Activated CD4-positive, alpha-beta T cell treated with anti-CD3 and anti-CD28 coated beads, Interleukin-2, amount 50 U/mL, for 4 hours (primary cell): Measurements from ENCODE around the gene POLD4.

Experiments used
- DNase-seq, 2 experiments: peaks; one replicate each; pipeline ENCODE4 v3.0.0-alpha.2; 2020

The POLD4 gene

GRCh38 chr11:67370351-67371076, 17.2 kb upstream of the POLD4 start:
- DNase-seq = no peak

DNA sequence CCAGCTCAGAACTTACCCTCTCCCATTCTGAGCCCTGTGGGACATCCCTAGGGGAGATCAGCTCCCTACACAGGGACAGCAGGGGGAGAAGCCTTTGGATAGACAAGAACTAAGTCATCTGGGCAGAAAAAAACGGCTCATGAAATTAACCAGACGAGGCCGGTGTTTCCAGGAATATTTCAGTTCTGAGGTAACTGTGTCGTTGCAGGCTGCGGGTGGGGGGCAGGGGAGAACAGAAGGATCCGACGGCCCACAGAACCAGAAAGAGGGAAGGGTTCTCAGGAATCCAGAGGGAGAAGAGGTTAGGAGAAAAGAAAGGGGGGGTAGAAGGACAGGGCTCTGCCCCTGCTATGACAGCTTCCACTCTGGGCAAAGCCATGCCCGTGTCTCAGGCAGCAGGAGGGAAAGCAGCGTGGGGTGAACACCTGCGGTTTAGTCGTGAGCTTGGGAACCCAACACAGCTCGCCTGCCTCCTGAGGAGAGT, 16.5 kb upstream of the POLD4 start:
- no peak for DNase-seq

DNA sequence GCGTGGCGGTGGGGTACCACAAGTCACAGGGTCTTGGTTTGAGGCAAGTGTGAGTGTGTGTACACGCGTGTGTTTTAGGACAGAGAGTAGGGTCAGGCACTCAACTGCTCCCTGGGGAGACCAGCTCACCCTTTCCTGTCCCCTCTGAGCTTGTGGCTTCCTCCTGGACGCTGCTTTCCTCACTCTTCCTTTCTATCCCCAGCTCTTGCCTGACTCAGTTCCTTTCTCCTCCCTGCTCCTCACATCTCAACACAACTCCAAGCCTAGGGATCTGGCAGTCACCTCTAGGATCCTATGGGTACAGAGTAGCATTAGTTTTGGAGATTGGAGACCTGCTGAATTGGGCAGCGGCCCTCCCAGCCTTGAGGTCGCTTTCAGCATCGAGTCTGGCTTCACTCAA, 15.9 kb upstream of the POLD4 start:
- no peak for DNase-seq

DNA sequence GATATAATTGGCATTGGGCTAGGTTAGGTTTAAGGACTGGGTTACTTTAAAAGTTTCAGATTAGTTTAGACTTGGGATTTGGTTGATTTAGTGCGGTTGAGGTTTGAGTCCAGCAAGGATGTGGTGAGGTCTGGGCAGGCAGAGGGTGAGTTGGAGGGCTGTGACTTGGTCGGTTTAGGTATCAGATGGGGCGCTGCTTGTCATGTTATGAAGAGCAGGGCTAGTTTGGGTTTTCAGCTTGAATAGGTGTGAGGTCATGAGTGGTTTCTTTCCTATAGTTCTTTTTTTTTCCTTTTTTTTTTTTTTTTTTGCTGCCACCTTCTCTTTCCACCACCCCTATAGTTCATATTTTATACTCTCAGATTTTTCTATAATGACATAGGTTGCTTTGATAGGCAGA, 15.3 kb upstream of the POLD4 start:
- DNase-seq = no peak

DNA sequence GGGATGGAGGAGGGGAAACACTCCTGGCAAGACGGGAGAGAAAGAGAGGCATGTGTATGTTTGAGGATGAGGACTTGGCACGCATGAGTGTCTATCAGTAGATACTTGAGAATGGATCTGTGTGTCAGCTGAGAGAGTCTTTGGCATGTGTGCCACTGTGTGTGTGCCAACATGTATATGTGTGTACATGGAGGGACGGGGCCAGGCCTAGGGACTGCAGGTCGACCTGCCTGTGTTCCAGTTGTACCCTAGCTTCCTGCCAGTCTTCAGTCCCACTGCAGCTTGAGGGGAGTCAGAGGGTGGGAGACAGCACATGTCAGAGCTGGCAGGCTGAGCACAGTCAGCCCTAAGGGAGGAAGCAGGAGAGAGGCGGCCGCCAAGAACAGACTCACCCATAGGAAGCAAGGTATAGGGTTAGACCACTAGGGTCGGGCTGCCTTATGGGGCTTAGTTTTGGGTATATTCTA, 14.4 kb upstream of the POLD4 start:
- DNase-seq = no peak

GRCh38 chr11:67366961-67367760, 13.8 kb upstream of the POLD4 start:
- DNase-seq = no peak

DNA sequence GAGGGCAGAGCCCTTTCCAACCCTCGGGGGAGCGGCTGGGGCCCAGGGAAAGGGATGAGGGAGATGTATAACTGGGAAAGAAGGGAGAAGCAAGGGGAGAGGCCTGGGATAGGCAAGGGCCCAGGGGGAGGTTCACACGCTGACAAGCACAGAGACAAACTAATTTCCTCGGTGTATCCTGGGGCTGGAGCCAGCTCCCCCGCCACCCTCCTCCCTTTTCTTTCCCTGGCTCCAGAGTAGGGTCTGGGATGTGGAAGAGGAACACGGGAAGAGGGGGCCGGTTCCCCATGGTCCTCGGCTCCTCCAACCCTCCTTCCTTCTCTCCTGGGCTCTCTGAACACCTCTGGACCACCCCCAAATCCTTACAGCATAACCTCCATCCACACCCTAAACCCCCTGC, 13.2 kb upstream of the POLD4 start:
- no peak for DNase-seq

- DNase-seq = no peak
These were observed 12.5 kb upstream of the POLD4 start for GRCh38 chr11:67365736-67366444.

DNA sequence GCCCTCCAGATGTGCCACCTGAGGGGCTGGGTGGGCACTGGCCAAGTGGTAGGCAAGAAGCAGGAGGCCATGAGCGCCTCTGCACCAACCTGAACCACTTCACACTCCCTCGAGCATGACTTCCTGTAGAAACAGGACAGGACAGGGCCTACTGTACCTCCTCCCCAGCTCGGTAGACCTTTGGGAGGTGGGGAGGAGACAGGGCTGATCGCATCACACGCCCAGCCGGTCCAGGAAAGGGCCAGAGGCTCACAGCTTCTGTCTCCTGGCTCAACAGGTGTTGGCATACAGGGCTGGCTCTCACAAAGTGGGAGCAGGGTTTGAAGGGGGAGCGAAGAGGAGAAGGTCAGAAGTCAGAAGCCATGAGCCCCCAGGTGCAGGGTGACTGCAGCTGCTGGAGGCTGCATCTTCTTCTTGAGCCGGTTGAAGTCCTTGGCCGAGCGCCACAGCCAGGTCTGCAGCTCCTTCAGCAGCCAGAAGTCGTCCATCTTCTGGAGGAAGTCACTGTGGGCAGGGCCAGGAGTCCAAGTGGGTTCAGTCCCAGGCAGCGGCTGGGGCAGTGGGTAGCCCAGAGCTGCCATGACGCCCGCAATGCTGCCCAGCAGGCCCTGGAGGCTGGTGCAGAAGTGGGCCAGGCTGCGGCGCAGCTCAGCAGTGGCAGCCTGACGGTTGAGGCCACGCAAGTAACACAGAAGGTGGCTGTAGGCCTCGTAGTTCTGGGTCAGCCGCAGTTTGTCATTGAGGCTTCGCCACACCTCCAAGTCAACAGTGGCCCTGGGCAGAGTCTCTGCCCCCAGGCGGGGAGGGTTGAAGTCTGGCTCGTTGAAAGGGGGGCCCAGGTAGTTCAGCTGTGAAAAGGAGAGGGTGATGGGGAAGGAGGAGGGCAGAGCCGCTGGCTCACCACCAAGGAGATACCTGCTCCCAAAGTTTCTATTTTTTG, 11.7 kb upstream of the POLD4 start:
- DNase-seq = no peak

DNA sequence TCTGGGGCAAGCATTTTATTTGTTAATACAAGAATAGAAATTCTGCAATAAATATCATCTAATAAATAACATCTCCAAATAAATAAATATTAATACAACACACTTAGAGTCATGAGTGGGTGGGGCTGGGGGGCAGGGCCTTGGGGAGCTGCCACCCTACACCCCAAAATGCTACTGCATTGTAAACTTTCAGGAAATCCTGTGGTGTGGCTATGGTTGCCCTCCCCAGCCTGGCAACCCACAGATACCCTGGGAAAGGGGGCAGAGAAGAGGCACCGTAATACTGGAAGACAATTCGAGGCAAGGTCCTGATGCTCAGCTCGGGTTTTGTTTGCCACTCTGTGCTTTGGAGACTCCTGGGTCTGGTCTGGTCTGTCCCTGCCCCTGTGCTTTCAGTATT, 10.8 kb upstream of the POLD4 start:
- no peak for DNase-seq

GRCh38 chr11:67357831-67358670, 4.7 kb upstream of the POLD4 start:
- no peak for DNase-seq

DNA sequence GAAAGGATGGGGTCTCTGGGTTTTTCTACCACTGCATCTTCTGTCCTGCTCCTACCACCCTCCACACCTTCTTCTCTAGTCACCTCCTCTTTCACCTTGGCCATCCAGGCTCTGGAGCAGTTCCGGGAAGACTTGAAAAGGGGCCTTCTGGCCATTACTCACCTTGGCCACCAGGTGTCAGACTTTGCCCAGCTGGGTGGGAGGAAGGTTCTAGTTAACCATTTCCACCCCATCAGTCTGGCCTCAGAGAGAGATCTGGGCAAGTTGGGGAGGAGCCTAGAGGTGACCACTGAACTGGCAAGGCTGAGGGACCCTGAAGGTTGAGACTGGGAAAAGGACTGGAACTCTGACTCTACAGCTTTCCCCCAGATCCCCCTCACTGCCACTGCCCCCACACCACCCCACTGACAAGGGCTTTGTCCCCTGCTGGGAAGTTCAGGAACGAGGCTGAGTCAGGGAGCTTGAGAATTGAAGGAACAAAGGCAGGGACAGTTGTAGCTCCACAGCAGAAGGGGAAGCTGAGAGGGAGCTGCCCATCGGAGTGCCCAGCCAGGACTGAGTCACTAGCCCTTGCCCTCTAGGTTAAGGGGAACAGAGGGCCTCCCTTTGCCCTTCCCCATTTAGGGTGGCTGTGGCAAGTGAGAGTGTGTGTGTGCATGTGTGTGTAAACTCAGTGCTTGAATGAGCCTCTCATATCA, 3.7 kb upstream of the POLD4 start:
- peak; percentile 54 to 56 for DNase-seq

DNA sequence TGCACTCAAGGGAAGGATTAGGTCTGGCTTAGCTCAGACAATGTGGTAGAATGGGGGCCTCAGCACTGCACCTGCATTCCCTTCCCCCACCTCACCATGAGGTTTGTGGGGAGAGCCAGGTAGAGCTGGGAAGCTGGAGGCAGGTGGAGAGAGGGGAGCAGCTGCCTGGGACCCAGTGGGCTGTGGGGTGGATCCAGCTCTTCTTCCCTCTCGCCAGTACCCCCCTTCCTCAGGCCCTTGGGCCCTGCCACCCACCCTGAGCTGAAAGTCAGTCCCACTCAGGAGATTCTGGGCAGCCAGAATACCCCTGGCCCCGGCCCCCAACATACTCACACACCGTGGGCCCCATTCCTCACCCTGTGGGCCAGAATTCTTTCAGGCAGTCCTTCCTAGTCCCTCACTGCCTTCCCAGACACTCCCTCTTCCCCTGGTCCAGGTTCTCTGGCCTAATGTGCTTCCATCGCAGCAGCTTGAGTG, 3.1 kb upstream of the POLD4 start:
- DNase-seq = no peak

DNA sequence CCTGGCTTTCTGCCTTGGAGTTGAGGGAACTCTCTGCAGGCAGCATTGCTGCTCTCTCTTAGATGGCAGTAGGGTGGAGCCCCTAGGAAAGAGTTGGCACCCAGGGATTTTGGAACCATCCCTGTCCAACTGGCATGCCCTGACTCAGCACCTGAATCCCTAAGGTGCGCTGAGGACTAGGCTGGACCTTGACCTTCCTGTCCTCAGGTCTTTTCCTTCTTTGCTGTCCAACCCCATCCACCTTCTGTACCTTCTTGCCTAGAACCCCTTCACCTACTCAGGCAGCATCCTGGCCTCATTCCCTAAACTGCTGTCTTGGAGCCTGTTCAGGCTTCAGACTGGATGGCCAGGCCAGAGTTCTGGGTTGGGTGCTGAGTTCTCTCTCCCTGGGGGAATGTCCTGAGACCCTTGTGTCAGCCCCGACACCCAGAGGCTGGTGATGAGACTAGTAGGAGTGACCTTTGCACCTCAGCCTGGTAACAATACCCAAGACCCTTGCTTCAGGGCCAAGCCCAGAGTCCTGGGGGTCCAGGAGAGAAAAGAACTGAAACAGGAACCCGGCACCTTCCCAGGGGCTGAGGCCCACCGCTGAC, 2.5 kb upstream of the POLD4 start:
- DNase-seq = no peak

GRCh38 chr11:67355023-67355793, 1.9 kb upstream of the POLD4 start:
- DNase-seq = no peak

DNA sequence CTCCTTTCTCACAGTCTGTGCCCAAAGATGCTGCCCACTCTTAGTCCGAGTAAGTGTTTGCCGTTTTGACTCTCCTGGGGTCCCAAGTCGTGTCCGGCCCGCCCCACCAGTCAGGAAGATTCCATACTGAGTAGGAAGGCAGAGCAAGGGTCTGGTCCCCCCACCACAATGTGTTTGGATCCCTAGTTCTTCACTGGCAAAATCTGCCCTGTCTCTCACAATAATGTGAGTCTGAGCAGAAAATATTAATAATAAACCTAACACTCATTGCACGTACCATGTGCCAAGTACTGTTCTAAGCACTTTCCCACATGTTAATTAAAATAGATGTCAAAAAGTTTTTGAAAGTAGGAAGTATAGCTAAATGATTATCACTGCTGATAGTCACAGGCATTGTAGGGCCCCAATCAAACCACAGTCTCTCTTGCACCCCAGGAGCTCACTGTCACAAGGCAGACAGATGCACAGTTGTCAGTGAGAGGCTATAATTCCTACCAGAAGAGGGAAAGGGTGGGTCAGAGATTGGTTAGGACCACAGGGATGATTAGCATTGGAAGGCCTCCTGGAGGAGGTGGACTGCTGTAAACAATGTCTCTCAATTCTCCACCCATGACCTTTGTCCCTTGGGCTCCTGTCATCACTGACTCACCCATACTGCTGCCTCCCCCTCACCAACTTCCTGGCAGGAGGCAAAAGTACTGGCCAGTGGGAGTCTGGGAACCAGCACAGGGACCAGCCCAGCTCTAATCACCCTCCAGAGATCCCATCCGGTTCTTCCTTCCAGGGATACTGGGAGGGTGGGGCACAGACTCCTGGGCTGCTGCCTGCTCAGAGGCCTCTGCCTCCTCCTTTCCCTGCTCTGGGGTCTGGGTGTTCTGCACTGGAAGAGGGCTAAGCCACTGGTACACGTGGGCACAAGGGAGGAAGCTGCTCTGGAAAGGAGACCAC, 1.0 kb upstream of the POLD4 start:
- DNase-seq = no peak

- DNase-seq = no peak
These were observed 615 bp downstream of the POLD4 start for GRCh38 chr11:67352546-67353316.
